ENCODE results near the gene ZNF235. TPM values are rescaled to one million over a fixed set of nuclear protein-coding genes. Genes with fewer than 3 reads are reported as not detected.

Gene ZNF235
- total RNA-seq, 1 donor from 2014 or later: 9.6 TPM

- peaks cover 31% of the 10 kb centered on the region for H3K9me3 Mint-ChIP-seq
- Histone ChIP-seq H3F3A (ENCODE audit: low read depth) (no peaks in the 10 kb centered on the region), H3K79me2 (ENCODE audit: low read depth) (no peaks in the 10 kb centered on the region), H3K27me3 (no peaks in the 10 kb centered on the region), H3K9ac (no peak overlapping the region), H3K27ac (no peak overlapping the region), H2AFZ (replicated peaks) (no peak overlapping the region), H3K4me2 (no peak overlapping the region), H3K4me3 (no peak overlapping the region), H3K36me3 (peaks cover 30% of the 10 kb centered on the region), H4K20me1 (ENCODE audit: low read depth) (no peaks in the 10 kb centered on the region), H3K4me1 (no peaks in the 10 kb centered on the region), H3K9me3 (ENCODE audit: low read depth) (no peaks in the 10 kb centered on the region)
- no peaks in the 10 kb centered on the region for H3K27me3 Mint-ChIP-seq (ENCODE audit: insufficient read depth, low read depth)
- no peaks in the 10 kb centered on the region for H3K4me1 Mint-ChIP-seq
- H3K36me3 Mint-ChIP-seq: peaks cover 68% of the 10 kb centered on the region
- no peak overlapping the region for H3K4me3 Mint-ChIP-seq
- DNase-seq (ENCODE audit: low spot score): no peak
- no peak for TF ChIP-seq EZH2phosphoT487 (IDR thresholded peaks at IDR 0.05)
- no peak for TF ChIP-seq EZH2 (IDR thresholded peaks at IDR 0.05)
- TF ChIP-seq CTCF (IDR thresholded peaks at IDR 0.05): no peak
- no peak overlapping the region for H3K27ac Mint-ChIP-seq
Observed at GRCh38 chr19:44236384-44236783, 68.4 kb downstream of the ZNF235 start.

Small RNAs within 50 kb of the gene (small RNA-seq; reads per million reads assigned to genes)
- gene NDUFA3P1: not detected

Other genes with a start within 250 kb of the ZNF235 start
- 4.0 and 5.6 TPM in 2 replicates for gene ZNF284, start 232.9 kb downstream of the ZNF235 start, total RNA-seq (ENCODE audit: low replicate concordance)
- 27.2 and 28.7 TPM in 2 replicates for gene ZNF224, start 210.7 kb downstream of the ZNF235 start, total RNA-seq (ENCODE audit: low replicate concordance)
- gene ZNF225, start 191.6 kb downstream of the ZNF235 start, total RNA-seq (ENCODE audit: low replicate concordance): 6.2 and 11.2 TPM in 2 replicates
- gene ZNF234, start 163.5 kb downstream of the ZNF235 start, total RNA-seq (ENCODE audit: low replicate concordance): 10.9 and 14.1 TPM in 2 replicates
- gene ZNF226, start 139.9 kb downstream of the ZNF235 start, total RNA-seq (ENCODE audit: low replicate concordance): 34.3 and 39.6 TPM in 2 replicates
- gene ZNF227, start 92.5 kb downstream of the ZNF235 start, total RNA-seq (ENCODE audit: low replicate concordance): 37.3 and 45.0 TPM in 2 replicates
- 1.2 and 3.1 TPM in 2 replicates for gene ZNF233, start 45.1 kb downstream of the ZNF235 start, total RNA-seq (ENCODE audit: low replicate concordance)
- gene ZNF112, start 51.7 kb upstream of the ZNF235 start, total RNA-seq (ENCODE audit: low replicate concordance): 11.4 and 18.2 TPM in 2 replicates
- gene ZNF285, start 96.6 kb upstream of the ZNF235 start, total RNA-seq (ENCODE audit: low replicate concordance): 7.1 and 16.6 TPM in 2 replicates
- 8.4 and 11.2 TPM in 2 replicates for gene ZNF229, start 143.4 kb upstream of the ZNF235 start, total RNA-seq (ENCODE audit: low replicate concordance)
- gene ZNF180, start 195.5 kb upstream of the ZNF235 start, total RNA-seq (ENCODE audit: low replicate concordance): 10.7 and 15.9 TPM in 2 replicates
- not detected in 2 replicates for gene CEACAM20, start 224.7 kb upstream of the ZNF235 start, total RNA-seq (ENCODE audit: low replicate concordance)